ENCODE data around the gene FZR1.

Gene FZR1

DNA sequence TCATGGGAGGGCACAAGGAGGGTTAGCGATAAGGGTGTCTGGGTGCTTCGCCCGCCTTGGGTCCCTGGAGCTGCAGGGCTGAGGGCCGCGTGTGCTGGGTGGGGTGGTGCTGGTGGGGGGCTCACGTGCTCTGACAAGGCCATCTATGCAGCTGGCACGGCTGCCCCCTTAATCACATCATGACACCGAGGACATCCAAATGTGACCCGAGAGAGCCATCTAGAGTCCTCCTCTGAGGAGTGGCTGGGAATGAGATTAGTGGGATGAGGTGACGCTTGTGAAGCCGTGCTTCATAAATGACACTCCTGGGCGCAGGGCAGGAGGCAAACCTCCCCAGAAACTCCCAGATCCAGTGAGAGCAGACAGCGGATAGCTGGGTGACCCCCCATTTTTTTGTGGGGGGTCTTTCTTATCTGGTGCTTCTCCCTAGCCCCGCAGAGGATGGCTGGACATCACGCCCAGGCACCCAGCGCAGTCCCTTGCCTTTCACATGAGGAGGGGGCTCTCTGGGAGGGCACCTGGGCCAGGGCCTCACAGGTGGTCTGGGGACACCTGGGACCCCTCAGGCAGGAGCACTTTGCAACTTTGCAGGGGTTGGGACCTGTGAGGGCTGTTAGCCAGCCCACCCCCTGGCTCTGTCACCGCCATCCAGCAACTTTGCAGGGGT lies 6.6 kb downstream of the FZR1 start:
- no peak overlapping the region for H3K4me3 ChIP-seq
- H3K9me3 ChIP-seq = no peaks in the 10 kb centered on the region
- no peaks in the 10 kb centered on the region for H3K27me3 ChIP-seq
- H3K36me3 ChIP-seq = peaks cover 64% of the 10 kb centered on the region
- no peak overlapping the region for H3K27ac ChIP-seq
- H3K9ac ChIP-seq = peak overlapping the region; percentile 34; the same call in 1 of the 2 replicates
- peaks cover 99% of the 10 kb centered on the region for H4K20me1 ChIP-seq
- H3K4me1 ChIP-seq = peaks cover 91% of the 10 kb centered on the region
- H3K4me2 ChIP-seq = peak overlapping the region; percentile 98; the same call in 1 of the 2 replicates
- TF ChIP-seq Cebpa-rat (IDR thresholded peaks at IDR 0.05) = no peak

DNA sequence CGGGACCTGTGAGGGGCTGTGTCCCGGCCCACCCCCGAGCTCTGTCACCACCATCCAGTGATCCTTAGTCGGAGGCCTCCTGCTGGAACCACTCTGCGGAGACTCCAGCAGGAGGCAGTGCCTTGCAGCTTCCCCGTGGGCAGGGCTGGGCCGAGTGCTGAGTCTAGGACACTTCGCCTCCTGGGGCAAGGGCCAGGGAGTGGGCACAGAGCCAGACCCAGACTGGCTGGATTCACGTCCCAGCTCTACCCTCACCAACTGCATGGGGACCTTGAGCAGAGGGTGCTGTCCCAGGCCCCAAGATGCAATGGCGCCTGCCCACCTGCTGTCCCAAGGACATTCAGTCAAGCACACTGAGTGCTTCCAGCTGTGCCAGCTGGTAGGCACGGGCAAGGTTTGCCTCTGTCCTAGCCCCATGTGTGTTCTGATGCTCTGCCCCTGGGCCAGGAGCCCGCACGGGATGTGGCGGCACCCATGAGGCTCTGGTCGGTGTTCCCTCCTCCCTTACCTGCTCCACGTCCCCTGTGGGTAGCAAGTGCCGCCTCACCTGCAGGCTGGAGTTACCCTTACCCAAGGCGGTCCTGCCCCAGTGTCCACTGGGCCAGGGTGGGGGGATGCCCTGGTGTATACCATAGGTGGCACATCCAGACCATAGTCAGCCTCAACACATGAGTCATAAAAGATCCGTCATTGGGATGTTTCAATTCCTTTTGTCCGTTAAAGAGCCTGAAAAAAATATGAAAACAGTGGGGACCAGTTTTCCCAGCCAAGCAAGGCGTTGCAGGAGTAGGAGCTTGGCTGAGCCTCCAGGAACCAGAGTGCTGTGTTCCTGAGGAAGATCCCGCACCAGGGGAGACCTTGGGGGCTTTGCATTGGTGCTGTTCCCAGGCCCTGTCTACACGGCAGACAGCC lies 7.4 kb downstream of the FZR1 start:
- Histone ChIP-seq H3K4me2 (peak overlapping the region; percentile 98), H4K20me1 (peaks cover 100% of the 10 kb centered on the region), H3K4me1 (peaks cover 92% of the 10 kb centered on the region), H3K9me3 (no peaks in the 10 kb centered on the region), H3K36me3 (peaks cover 63% of the 10 kb centered on the region), H3K27ac (peak overlapping the region; percentile 13; the same call in 1 of the 2 replicates), H3K27me3 (no peaks in the 10 kb centered on the region), H3K4me3 (no peak overlapping the region), H3K9ac (0 out of 2 replicates have a peak overlapping the region, but pooled peaks have one; percentile 34)
- no peak for TF ChIP-seq Cebpa-rat (IDR thresholded peaks at IDR 0.05)

DNA sequence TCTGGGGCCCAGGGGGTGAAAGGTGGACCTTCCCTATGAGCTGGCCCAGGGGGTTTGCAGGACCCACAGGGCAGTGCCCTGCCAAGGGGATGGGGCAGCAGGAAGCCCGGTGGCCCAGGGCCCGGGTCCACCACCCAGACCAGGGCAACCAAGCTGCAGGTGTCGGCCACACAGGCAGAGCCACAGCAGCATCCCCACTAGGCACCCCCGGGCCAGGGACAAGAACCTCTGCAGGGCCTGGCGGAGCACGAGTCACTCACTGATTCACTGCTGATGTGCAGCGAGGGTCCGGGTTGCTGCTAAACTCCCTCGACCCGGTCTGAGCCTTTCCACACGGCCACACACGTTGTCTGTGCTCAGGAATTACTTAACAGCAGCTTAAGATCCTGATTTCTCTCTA lies 8.8 kb downstream of the FZR1 start:
- no peaks in the 10 kb centered on the region for H3K27me3 ChIP-seq
- H3K4me3 ChIP-seq = no peak overlapping the region
- H3K9ac ChIP-seq = peak overlapping the region; percentile 23; the same call in 1 of the 2 replicates
- H3K4me2 ChIP-seq = peak overlapping the region; percentile 98
- H3K36me3 ChIP-seq = peaks cover 48% of the 10 kb centered on the region
- TF ChIP-seq Cebpa-rat (IDR thresholded peaks at IDR 0.05) = no peak
- H4K20me1 ChIP-seq = peaks cover 100% of the 10 kb centered on the region
- peak overlapping the region; percentile 55 for H3K27ac ChIP-seq
- H3K9me3 ChIP-seq = no peaks in the 10 kb centered on the region
- H3K4me1 ChIP-seq = peaks cover 96% of the 10 kb centered on the region

DNA sequence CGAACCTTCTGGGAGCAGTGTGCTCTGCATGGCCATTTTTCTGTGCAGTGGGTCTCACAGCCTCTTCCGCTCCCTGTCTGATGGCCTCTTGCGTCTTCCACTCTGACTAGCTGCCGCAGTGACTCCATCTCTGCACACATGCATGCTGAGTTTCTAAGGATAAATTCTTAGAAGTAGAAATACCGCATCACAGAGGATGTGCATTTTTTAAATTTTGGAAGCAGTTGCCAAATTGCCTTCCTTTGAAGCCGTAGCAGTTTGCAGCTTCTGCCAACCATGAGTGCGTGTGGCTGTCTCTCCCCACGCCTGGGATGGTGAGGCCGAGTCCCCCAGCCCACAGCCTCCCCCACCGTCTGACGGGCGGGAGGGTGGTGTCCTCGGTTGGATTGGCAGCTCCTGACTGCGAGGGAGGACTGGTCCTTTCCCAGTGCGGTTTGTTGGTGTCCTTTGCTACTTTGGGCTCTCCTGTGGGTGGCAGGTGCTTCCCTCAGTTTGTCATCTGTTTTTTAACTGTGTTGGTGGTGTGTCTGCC lies 9.8 kb downstream of the FZR1 start:
- Histone ChIP-seq H3K36me3 (peaks cover 44% of the 10 kb centered on the region), H3K9me3 (no peaks in the 10 kb centered on the region), H4K20me1 (peaks cover 100% of the 10 kb centered on the region), H3K9ac (peak overlapping the region; percentile 67), H3K27ac (peak overlapping the region; percentile 88), H3K4me3 (peak overlapping the region; percentile 50), H3K27me3 (no peaks in the 10 kb centered on the region), H3K4me2 (peak overlapping the region; percentile 98), H3K4me1 (peaks cover 100% of the 10 kb centered on the region)
- TF ChIP-seq Cebpa-rat (IDR thresholded peaks at IDR 0.05) = no peak

DNA sequence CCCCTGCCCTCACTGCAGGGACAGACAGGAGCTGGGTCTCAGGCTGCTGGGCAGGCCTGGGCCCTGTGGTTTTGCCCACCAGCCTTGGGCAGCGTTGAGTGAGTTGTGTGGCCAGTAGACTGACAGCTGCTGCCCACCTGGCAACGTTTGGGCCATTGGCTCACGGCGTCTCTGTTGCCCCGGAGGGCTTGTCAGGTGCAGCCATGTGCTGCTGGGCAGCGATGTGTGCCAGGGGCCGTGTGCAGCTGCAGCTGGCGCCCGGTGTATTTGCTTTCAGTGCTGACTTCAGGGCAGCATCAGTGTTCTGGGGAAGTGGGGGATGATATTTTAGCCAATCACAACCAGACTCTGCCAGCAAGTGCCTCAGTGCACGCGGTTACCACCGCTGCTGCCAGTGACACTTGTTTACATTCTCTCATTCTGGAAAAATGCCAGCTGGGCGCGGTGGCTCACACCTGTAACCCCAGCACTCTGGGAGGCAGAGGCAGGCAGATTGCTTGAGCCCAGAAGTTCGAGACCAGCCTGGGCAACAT lies 10.6 kb downstream of the FZR1 start:
- Histone ChIP-seq H4K20me1 (peaks cover 100% of the 10 kb centered on the region), H3K4me1 (peaks cover 100% of the 10 kb centered on the region), H3K9me3 (no peaks in the 10 kb centered on the region), H3K9ac (peak overlapping the region; percentile 67), H3K4me3 (peak overlapping the region; percentile 50), H3K27ac (peak overlapping the region; percentile 88), H3K4me2 (peak overlapping the region; percentile 98), H3K36me3 (peaks cover 43% of the 10 kb centered on the region), H3K27me3 (no peaks in the 10 kb centered on the region)
- no peak for TF ChIP-seq Cebpa-rat (IDR thresholded peaks at IDR 0.05)

DNA sequence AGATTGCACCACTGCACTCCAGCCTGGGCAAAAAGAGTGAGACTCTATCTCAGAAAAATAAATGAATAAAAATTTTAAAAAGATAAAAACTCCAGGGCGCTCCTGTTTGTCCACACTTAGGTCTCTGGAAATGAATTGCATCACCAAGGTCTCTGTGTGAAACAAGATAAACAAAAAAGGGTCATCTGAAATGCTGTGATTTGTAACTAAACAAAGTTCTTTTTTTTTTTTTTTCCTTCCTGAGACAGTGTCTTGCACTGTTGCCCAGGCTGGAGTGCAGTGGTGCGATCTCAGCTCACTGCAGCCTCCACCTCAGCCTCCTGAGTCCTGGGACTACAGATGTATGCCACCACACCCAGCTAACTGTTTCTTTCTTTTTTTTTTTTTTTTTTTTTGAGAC lies 11.5 kb downstream of the FZR1 start:
- Histone ChIP-seq H3K4me1 (peaks cover 100% of the 10 kb centered on the region), H3K9ac (no peak overlapping the region), H3K4me2 (peak overlapping the region; percentile 98), H3K36me3 (peaks cover 43% of the 10 kb centered on the region), H3K27me3 (no peaks in the 10 kb centered on the region), H3K9me3 (no peaks in the 10 kb centered on the region), H4K20me1 (peaks cover 100% of the 10 kb centered on the region), H3K4me3 (no peak overlapping the region), H3K27ac (peak overlapping the region; percentile 33; the same call in 1 of the 2 replicates)
- TF ChIP-seq Cebpa-rat (IDR thresholded peaks at IDR 0.05) = no peak

DNA sequence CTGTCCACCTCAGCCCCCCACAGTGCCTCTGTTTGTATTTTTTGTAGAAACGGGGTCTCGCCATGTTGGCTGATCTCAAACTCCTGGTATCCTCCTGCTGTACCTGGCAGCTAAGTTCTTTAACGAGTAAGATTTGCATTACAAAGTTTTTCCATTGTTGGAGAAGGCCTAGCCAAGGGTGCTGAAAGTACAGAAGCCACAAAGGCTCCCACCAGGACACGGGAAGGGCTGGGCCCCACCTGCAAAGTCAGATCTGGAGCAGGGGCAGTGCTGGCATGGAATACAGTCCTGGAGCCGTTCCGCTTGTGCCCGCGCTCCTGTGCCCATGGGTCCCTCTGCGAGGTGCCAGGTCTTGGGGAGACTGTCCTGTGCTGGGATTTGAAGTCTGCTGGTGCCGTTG lies 12.1 kb downstream of the FZR1 start:
- Histone ChIP-seq H3K27me3 (no peaks in the 10 kb centered on the region), H3K36me3 (peaks cover 43% of the 10 kb centered on the region), H3K9me3 (no peaks in the 10 kb centered on the region), H4K20me1 (peaks cover 100% of the 10 kb centered on the region), H3K4me2 (peak overlapping the region; percentile 98), H3K4me1 (peaks cover 96% of the 10 kb centered on the region), H3K27ac (peak overlapping the region; percentile 68; the same call in 1 of the 2 replicates), H3K4me3 (no peak overlapping the region), H3K9ac (no peak overlapping the region)
- TF ChIP-seq Cebpa-rat (IDR thresholded peaks at IDR 0.05) = no peak

DNA sequence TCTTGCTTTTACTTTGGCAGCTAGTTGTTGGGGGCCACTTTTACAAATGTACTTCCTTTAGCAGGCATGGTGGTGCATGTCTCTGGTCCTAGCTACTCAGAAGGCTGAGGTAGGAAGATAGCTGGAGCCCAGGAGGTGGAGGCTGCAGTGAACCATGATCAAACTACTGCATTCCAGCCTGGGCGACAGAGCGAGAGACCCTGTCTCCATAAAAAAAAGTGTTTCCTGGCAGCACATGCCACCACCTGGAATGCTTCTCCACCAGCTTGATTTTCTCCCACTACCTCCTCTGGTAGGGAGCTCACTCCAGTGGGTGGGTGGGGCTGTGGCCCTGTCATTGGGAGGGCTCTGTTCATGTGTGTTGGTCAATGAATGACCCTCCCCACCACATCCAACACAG lies 12.5 kb downstream of the FZR1 start:
- TF ChIP-seq Cebpa-rat (IDR thresholded peaks at IDR 0.05) = no peak
- H3K4me1 ChIP-seq = peaks cover 92% of the 10 kb centered on the region
- peaks cover 100% of the 10 kb centered on the region for H4K20me1 ChIP-seq
- H3K9me3 ChIP-seq = no peaks in the 10 kb centered on the region
- peak overlapping the region; percentile 31; the same call in 1 of the 2 replicates for H3K4me3 ChIP-seq
- peak overlapping the region; percentile 68; the same call in 1 of the 2 replicates for H3K27ac ChIP-seq
- peak overlapping the region; percentile 98 for H3K4me2 ChIP-seq
- peak overlapping the region; percentile 34; the same call in 1 of the 2 replicates for H3K9ac ChIP-seq
- H3K27me3 ChIP-seq = no peaks in the 10 kb centered on the region
- H3K36me3 ChIP-seq = peaks cover 43% of the 10 kb centered on the region

DNA sequence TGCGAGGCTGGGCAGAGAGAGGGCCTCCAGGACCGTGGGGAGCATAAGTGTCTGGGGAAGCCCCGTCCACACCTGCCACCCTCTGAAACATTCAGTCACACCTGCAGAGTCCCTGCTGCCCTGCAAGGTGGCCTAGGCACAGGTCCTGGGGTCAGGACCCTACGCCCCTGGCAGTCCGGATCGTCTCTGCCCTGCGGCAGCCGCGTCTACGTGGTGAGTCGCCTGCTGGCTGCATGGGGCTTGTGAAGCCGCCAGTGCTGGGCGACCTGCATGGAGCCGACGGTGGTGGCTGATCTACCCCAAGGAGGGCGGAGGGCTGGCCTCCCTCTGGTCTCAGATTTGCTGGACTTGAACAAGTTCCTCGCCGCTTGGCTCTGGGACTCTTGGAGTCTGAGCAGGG lies 13.0 kb downstream of the FZR1 start:
- Histone ChIP-seq H3K36me3 (peaks cover 43% of the 10 kb centered on the region), H3K9ac (peak overlapping the region; percentile 34; the same call in 1 of the 2 replicates), H3K4me1 (peaks cover 87% of the 10 kb centered on the region), H3K27me3 (no peaks in the 10 kb centered on the region), H4K20me1 (peaks cover 100% of the 10 kb centered on the region), H3K4me3 (peak overlapping the region; percentile 31; the same call in 1 of the 2 replicates), H3K4me2 (peak overlapping the region; percentile 98), H3K9me3 (no peaks in the 10 kb centered on the region), H3K27ac (peak overlapping the region; percentile 68)
- no peak for TF ChIP-seq Cebpa-rat (IDR thresholded peaks at IDR 0.05)
